SK-N-SH (cell line): ENCODE results near the gene PBX1. TPM values are rescaled to one million over a fixed set of nuclear protein-coding genes. Genes with fewer than 3 reads are reported as not detected.

Source experiments
- CTCF ChIA-PET: fragments of 300-600, 350-600 bp; formaldehyde crosslinking; extraction: SDS; loops from one replicate; lab custom pipeline; 2021; lab: Yijun Ruan, JAX
- POLR2A ChIA-PET: fragments of 350-600 bp; sonication (Branson Sonifier 250); formaldehyde crosslinking; extraction: SDS; loops from one replicate; lab custom pipeline; 2020; ENCODE audit warnings: antibody characterized with exemption, inconsistent platforms; lab: Yijun Ruan, JAX
- DNase-seq: peaks from one replicate; pipeline ENCODE4 v3.0.0; 2012
- H2AFZ ChIP-seq: fragments of 200-600 bp; sonication (generic); 2 replicates; pipeline ENCODE4 v1.8.1; 2016; ENCODE audit warnings: antibody characterized with exemption, mild to moderate bottlenecking, low read depth
- H3F3A ChIP-seq: fragments of 200-600 bp; sonication (generic); replicated peaks from 2 replicates; pipeline ENCODE3; 2016; ENCODE audit warnings: antibody characterized with exemption, mild to moderate bottlenecking; ENCODE audit not compliant: insufficient read depth
- H3K27ac ChIP-seq, 2 experiments: fragments of 200-500 bp in 1 of 2; fragments of 200-600 bp in 1 of 2; sonication (Bioruptor generic) in 1 of 2; sonication (generic), shearing (Covaris generic) in 1 of 2; 2 replicates each; pipeline versions ENCODE4 v1.5.1 to v1.6.1; 2014 to 2016; ENCODE audit warnings: low read depth in 2 of 2, inconsistent platforms in 1 of 2, low read length in 1 of 2, mild to moderate bottlenecking in 1 of 2, mixed read lengths in 1 of 2
- H3K27me3 ChIP-seq: fragments of 200-600 bp; sonication (generic), shearing (Covaris generic); 2 replicates; pipeline ENCODE4 v1.6.1; 2016; ENCODE audit warnings: mixed run types; ENCODE audit not compliant: insufficient read depth
- H3K36me3 ChIP-seq, 2 experiments: fragments of 200-500 bp in 1 of 2; fragments of 200-600 bp in 1 of 2; sonication (Bioruptor generic) in 1 of 2; sonication (generic) in 1 of 2; replicated peaks in 1 of 2; 2 replicates each; pipeline versions ENCODE3 to v1.5.1; 2014 to 2016; ENCODE audit warnings: low read length in 1 of 2, mild to moderate bottlenecking in 1 of 2; ENCODE audit not compliant: insufficient read depth in 2 of 2, control insufficient read depth in 1 of 2
- H3K4me1 ChIP-seq, 2 experiments: fragments of 200-500 bp in 1 of 2; fragments of 200-600 bp in 1 of 2; sonication (Bioruptor generic) in 1 of 2; sonication (generic), shearing (Covaris generic) in 1 of 2; 2 replicates each; pipeline versions ENCODE4 v1.5.1 to v1.6.1; 2014 to 2016; ENCODE audit warnings: low read depth in 1 of 2, low read length in 1 of 2, mixed run types in 1 of 2; ENCODE audit not compliant: insufficient read depth in 2 of 2, control insufficient read depth in 1 of 2
- H3K4me2 ChIP-seq: fragments of 200-600 bp; sonication (generic), shearing (Covaris generic); 2 replicates; pipeline ENCODE4 v1.6.1; 2017; ENCODE audit warnings: mixed run types
- H3K4me3 ChIP-seq, 2 experiments: fragments of 200-500 bp in 1 of 2; fragments of 200-600 bp in 1 of 2; sonication (Bioruptor generic) in 1 of 2; sonication (generic), shearing (Covaris generic) in 1 of 2; 2 replicates each; pipeline versions ENCODE4 v1.5.1 to v1.8.1; 2014 to 2016; ENCODE audit warnings: low read depth in 2 of 2, inconsistent platforms in 1 of 2, low read length in 1 of 2, mild to moderate bottlenecking in 1 of 2, mixed read lengths in 1 of 2, moderate library complexity in 1 of 2
- H3K79me2 ChIP-seq: fragments of 200-600 bp; sonication (generic); 2 replicates; pipeline ENCODE4 v1.8.1; 2017; ENCODE audit warnings: mild to moderate bottlenecking; ENCODE audit not compliant: insufficient read depth
- H3K9ac ChIP-seq: fragments of 200-600 bp; sonication (generic); 2 replicates; pipeline ENCODE4 v1.6.1; 2017; ENCODE audit warnings: mixed run types
- H3K9me2 ChIP-seq: fragments of 200-600 bp; sonication (generic); 2 replicates; pipeline ENCODE4 v1.6.1; 2017; ENCODE audit warnings: mixed run types
- H3K9me3 ChIP-seq: fragments of 200-600 bp; sonication (generic); 2 replicates; pipeline ENCODE4 v1.6.1; 2017; ENCODE audit warnings: mixed run types, mild to moderate bottlenecking, moderate library complexity
- H4K20me1 ChIP-seq: fragments of 200-600 bp; sonication (generic); 2 replicates; pipeline ENCODE4 v1.6.1; 2017; ENCODE audit warnings: mild to moderate bottlenecking, mixed run types; ENCODE audit not compliant: insufficient read depth
- CHD2 ChIP-seq: fragments of 150-350 bp; IDR thresholded peaks from 2 replicates; pipeline ENCODE4 v1.6.1; 2018; ENCODE audit warnings: low read length; ENCODE audit not compliant: partially characterized antibody
- EP300 ChIP-seq, 2 experiments: IDR thresholded peaks; 2 replicates each; pipeline versions ENCODE4 v1.4.0 to v1.6.1; 2012; ENCODE audit warnings: borderline replicate concordance in 1 of 2, low read depth in 1 of 2, low read length in 1 of 2
- FOSL2 ChIP-seq: IDR thresholded peaks from 2 replicates; pipeline ENCODE4 v1.4.0; 2012; ENCODE audit warnings: low read depth, mild to moderate bottlenecking, moderate library complexity, borderline replicate concordance
- FOXJ3 ChIP-seq: sonication (generic); formaldehyde crosslinking; IDR thresholded peaks from 2 replicates; pipeline ENCODE4 v1.5.1; 2020; ENCODE audit warnings: mild to moderate bottlenecking, missing genetic modification reagents
- FOXM1 ChIP-seq: IDR thresholded peaks from 2 replicates; pipeline ENCODE4 v1.4.0; 2012; ENCODE audit warnings: low read depth, mild to moderate bottlenecking
- GABPA ChIP-seq: IDR thresholded peaks from 2 replicates; pipeline ENCODE4 v1.4.0; 2012; ENCODE audit warnings: low read depth, mild to moderate bottlenecking
- JUND ChIP-seq: IDR thresholded peaks from 2 replicates; pipeline ENCODE4 v1.4.0; 2012
- NRF1 ChIP-seq: IDR thresholded peaks from 2 replicates; pipeline ENCODE4 v1.6.1; 2012; ENCODE audit warnings: low read depth, mild to moderate bottlenecking, low read length
- POLR2AphosphoS5 ChIP-seq: IDR thresholded peaks from 2 replicates; pipeline ENCODE4 v1.6.1; 2012; ENCODE audit warnings: low read depth, low read length
- RAD21 ChIP-seq: IDR thresholded peaks from 2 replicates; pipeline ENCODE4 v1.6.1; 2012; ENCODE audit warnings: mild to moderate bottlenecking, low read length
- REST ChIP-seq: IDR thresholded peaks from 2 replicates; pipeline ENCODE4 v1.6.1; 2012; ENCODE audit warnings: mild to moderate bottlenecking, low read depth, low read length, moderate library complexity
- RFX5 ChIP-seq: IDR thresholded peaks from 2 replicates; pipeline ENCODE4 v1.6.1; 2012; ENCODE audit warnings: mild to moderate bottlenecking, improper control_type of control experiment, low read length
- SIN3A ChIP-seq: IDR thresholded peaks from 2 replicates; pipeline ENCODE4 v1.6.1; 2012; ENCODE audit warnings: low read depth, mild to moderate bottlenecking, low read length, moderate library complexity, borderline replicate concordance
- SMC3 ChIP-seq: IDR thresholded peaks from 2 replicates; pipeline ENCODE4 v1.6.1; 2012; ENCODE audit warnings: low read depth, low read length, improper control_type of control experiment
- TCF12 ChIP-seq: IDR thresholded peaks from 2 replicates; pipeline ENCODE4 v1.4.0; 2012
- TEAD4 ChIP-seq: IDR thresholded peaks from 2 replicates; pipeline ENCODE4 v1.4.0; 2012; ENCODE audit warnings: mild to moderate bottlenecking, borderline replicate concordance; ENCODE audit not compliant: insufficient read depth
- USF1 ChIP-seq: IDR thresholded peaks from 2 replicates; pipeline ENCODE4 v1.4.0; 2012; ENCODE audit warnings: low read depth, borderline replicate concordance
- USF2 ChIP-seq: fragments of 150-350 bp; IDR thresholded peaks from 2 replicates; pipeline ENCODE4 v1.6.1; 2017; ENCODE audit warnings: antibody characterized with exemption, low read length, low read depth, borderline replicate concordance
- WGBS: methylation state at CpG from one replicate; pipeline ENCODE4 v1.1.6; 2017; ENCODE audit warnings: low lambda C conversion rate; 5-methylcytosine and 5-hydroxymethylcytosine counted together
- polyA plus RNA-seq, 3 experiments: library from polyadenylated mRNA; depleted of rRNA; stranded (reverse); fragments of >200 nt; gene quantifications; 2 replicates each; pipeline ENCODE4 v1.2.3, GENCODE V29; 2012
- TF ChIP-seq, protein P1 (sequence below): IDR thresholded peaks from 2 replicates; pipeline ENCODE4 v1.4.0; 2012; ENCODE audit warnings: low read depth, borderline replicate concordance
- TF ChIP-seq, protein P2 (sequence below): fragments of 200-600 bp; sonication (generic); IDR thresholded peaks from 2 replicates; pipeline ENCODE4 v1.6.1; 2017; ENCODE audit warnings: antibody characterized with exemption, mild to moderate bottlenecking, moderate library complexity
- TF ChIP-seq, protein P3 (sequence below): IDR thresholded peaks from 2 replicates; pipeline ENCODE4; 2012

Gene PBX1
- 25.3 and 27.0 TPM in 2 replicates for polyA plus RNA-seq (2012; rRNA removed)
- 18.4 and 24.2 TPM in 2 replicates for polyA plus RNA-seq (2012; cell fraction: cytosol; rRNA removed)
- polyA plus RNA-seq (2012; cell fraction: nucleus; rRNA removed): 14.8 and 23.2 TPM in 2 replicates

GRCh38 chr1:164558461-164559341 lies at the start of gene PBX1:
PBX1 (plus strand) TSS chr1:164559184.
- peaks cover 5% of the 10 kb centered on the region for H3F3A ChIP-seq
- no peak for TF ChIP-seq GABPA
- 0 out of 2 replicates have a peak, but pooled peaks have one; percentile 30 for TF ChIP-seq REST
- TF ChIP-seq RFX5: no peak
- no peak for TF ChIP-seq SMC3
- no peak for TF ChIP-seq SIN3A
- TF ChIP-seq, protein P1, sequence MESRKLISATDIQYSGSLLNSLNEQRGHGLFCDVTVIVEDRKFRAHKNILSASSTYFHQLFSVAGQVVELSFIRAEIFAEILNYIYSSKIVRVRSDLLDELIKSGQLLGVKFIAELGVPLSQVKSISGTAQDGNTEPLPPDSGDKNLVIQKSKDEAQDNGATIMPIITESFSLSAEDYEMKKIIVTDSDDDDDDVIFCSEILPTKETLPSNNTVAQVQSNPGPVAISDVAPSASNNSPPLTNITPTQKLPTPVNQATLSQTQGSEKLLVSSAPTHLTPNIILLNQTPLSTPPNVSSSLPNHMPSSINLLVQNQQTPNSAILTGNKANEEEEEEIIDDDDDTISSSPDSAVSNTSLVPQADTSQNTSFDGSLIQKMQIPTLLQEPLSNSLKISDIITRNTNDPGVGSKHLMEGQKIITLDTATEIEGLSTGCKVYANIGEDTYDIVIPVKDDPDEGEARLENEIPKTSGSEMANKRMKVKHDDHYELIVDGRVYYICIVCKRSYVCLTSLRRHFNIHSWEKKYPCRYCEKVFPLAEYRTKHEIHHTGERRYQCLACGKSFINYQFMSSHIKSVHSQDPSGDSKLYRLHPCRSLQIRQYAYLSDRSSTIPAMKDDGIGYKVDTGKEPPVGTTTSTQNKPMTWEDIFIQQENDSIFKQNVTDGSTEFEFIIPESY: no peak
- TF ChIP-seq FOSL2: no peak
- TF ChIP-seq USF1: no peak
- no peak for TF ChIP-seq FOXM1
- TF ChIP-seq JUND: no peak
- TF ChIP-seq FOXJ3 (CRISPR knock-in tag): no peak
- TF ChIP-seq, protein P2, sequence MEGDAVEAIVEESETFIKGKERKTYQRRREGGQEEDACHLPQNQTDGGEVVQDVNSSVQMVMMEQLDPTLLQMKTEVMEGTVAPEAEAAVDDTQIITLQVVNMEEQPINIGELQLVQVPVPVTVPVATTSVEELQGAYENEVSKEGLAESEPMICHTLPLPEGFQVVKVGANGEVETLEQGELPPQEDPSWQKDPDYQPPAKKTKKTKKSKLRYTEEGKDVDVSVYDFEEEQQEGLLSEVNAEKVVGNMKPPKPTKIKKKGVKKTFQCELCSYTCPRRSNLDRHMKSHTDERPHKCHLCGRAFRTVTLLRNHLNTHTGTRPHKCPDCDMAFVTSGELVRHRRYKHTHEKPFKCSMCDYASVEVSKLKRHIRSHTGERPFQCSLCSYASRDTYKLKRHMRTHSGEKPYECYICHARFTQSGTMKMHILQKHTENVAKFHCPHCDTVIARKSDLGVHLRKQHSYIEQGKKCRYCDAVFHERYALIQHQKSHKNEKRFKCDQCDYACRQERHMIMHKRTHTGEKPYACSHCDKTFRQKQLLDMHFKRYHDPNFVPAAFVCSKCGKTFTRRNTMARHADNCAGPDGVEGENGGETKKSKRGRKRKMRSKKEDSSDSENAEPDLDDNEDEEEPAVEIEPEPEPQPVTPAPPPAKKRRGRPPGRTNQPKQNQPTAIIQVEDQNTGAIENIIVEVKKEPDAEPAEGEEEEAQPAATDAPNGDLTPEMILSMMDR: no peak
- TF ChIP-seq USF2: no peak
- TF ChIP-seq TEAD4: no peak
- no peak; a peak in 1 of 4 replicates for TF ChIP-seq EP300 (IDR thresholded peaks at IDR 0.05; ENCODE audit: borderline replicate concordance in 1 of 2, low read depth in 1 of 2, low read length in 1 of 2)
- TF ChIP-seq NRF1: no peak
- TF ChIP-seq RAD21: no peak
- peak; percentile 47; the same call in 1 of the 2 replicates for TF ChIP-seq TCF12
- TF ChIP-seq, protein P3, sequence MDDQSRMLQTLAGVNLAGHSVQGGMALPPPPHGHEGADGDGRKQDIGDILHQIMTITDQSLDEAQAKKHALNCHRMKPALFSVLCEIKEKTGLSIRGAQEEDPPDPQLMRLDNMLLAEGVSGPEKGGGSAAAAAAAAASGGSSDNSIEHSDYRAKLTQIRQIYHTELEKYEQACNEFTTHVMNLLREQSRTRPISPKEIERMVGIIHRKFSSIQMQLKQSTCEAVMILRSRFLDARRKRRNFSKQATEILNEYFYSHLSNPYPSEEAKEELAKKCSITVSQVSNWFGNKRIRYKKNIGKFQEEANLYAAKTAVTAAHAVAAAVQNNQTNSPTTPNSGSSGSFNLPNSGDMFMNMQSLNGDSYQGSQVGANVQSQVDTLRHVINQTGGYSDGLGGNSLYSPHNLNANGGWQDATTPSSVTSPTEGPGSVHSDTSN: peak; percentile 99
- TF ChIP-seq POLR2AphosphoS5: peak; percentile 77
- TF ChIP-seq CHD2: no peak

More at GRCh38 chr1:164558461-164559341, at the start of gene PBX1:
- Histone ChIP-seq H3K4me3 (peak within 1 kb of the TSS; percentile 76 to 88), H4K20me1 (no peaks in the 10 kb centered on the region; the same call in 1 of the 2 replicates), H3K9me3 (no peaks in the 10 kb centered on the region), H3K79me2 (peaks cover 30% of the 10 kb centered on the region), H3K27me3 (no peaks in the 10 kb centered on the region), H3K27ac (peak within 1 kb of the TSS; percentile 68 to 93), H3K9me2 (no peaks in the 10 kb centered on the region; the same call in 1 of the 2 replicates), H3K36me3 (peaks cover 0 to 2% of the 10 kb centered on the region in 2 experiments), H3K4me1 (peaks cover 0 to 14% of the 10 kb centered on the region in 2 experiments; a peak in 1 of 4 replicates), H2AFZ (peak within 1 kb of the TSS; percentile 90), H3K4me2 (peak within 1 kb of the TSS; percentile 78), H3K9ac (peak within 1 kb of the TSS; percentile 66)
- CTCF ChIA-PET: interaction anchor here (0.7 to 1.9 kb wide), 7 partner anchors 10 to 229 kb away, joined by 3 to 6 read pairs (median 3); no protein-coding TSS in a partner anchor
- POLR2A ChIA-PET: no interaction called here
- WGBS: 2% methylated on average over 27 of the region's 28 CpGs
- peak; percentile 91 for DNase-seq
